AG09309 (cell line): ENCODE data around the gene IFT57.

Experiments
- DNase-seq: peaks from one replicate; pipeline ENCODE4 v3.0.0-alpha.2; 2010; ENCODE audit warnings: low read depth
- H3K4me3 ChIP-seq: 2 replicates; pipeline ENCODE4 v1.5.1; 2011; ENCODE audit warnings: mild to moderate bottlenecking, low read depth, low read length, moderate library complexity; ENCODE audit not compliant: control insufficient read depth
- TF ChIP-seq, protein P1 (sequence below): IDR thresholded peaks from 2 replicates; pipeline ENCODE4 v1.5.1; 2011; ENCODE audit warnings: mild to moderate bottlenecking, low read depth, low read length, inconsistent platforms; ENCODE audit not compliant: insufficient read depth, control insufficient read depth; ENCODE audit errors: missing control alignments

Gene IFT57

DNA sequence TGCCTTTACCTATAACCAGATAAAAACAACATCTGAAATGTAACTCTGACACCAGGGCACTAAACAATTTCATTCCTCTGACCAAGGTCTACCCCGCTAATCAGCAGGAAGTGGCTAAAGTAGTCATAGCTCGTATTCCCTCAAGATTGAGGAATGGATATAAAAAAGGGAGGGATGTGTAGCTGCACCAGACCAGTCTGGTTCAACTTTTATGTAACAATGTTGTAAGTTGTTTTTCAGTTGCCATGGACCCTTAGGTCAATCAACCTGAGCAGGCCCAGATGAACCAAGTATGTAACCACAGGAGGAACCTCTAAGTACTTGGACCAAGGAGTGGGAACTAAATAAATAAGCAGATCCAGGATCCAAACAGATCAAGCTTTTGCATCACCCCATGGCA, 28.4 kb upstream of the IFT57 start:
- TF ChIP-seq, protein P1, sequence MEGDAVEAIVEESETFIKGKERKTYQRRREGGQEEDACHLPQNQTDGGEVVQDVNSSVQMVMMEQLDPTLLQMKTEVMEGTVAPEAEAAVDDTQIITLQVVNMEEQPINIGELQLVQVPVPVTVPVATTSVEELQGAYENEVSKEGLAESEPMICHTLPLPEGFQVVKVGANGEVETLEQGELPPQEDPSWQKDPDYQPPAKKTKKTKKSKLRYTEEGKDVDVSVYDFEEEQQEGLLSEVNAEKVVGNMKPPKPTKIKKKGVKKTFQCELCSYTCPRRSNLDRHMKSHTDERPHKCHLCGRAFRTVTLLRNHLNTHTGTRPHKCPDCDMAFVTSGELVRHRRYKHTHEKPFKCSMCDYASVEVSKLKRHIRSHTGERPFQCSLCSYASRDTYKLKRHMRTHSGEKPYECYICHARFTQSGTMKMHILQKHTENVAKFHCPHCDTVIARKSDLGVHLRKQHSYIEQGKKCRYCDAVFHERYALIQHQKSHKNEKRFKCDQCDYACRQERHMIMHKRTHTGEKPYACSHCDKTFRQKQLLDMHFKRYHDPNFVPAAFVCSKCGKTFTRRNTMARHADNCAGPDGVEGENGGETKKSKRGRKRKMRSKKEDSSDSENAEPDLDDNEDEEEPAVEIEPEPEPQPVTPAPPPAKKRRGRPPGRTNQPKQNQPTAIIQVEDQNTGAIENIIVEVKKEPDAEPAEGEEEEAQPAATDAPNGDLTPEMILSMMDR = no peak
- no peak for DNase-seq
- H3K4me3 ChIP-seq = no peak overlapping the region

GRCh38 chr3:108243243-108243642, 21.0 kb upstream of the IFT57 start:
- TF ChIP-seq, protein P1 = no peak
- H3K4me3 ChIP-seq = no peak overlapping the region
- DNase-seq = no peak

DNA sequence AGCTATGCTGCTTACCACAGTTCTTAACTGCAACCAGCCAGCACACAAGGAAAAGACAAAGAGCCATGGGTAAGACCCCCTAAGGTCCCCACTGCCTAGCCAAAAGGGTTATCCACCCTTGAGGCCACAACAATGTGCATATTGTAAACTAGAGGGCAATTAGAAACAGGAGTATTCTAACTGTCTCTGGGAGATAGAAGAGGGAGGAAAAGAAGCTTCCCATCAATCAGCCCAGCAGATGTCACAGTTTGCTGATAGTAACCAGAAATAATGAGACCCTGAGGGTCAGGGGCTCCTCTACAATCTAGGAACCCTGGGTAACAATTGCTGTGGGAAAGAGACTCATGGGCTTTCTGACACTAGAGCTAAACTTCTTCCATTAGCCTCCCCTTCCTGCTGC, 20.6 kb upstream of the IFT57 start:
- TF ChIP-seq, protein P1 = no peak
- no peak for DNase-seq
- H3K4me3 ChIP-seq = no peak overlapping the region

- no peak for DNase-seq
- TF ChIP-seq, protein P1 = no peak
- no peak overlapping the region for H3K4me3 ChIP-seq
These were observed 19.5 kb upstream of the IFT57 start for GRCh38 chr3:108241721-108242120.

DNA sequence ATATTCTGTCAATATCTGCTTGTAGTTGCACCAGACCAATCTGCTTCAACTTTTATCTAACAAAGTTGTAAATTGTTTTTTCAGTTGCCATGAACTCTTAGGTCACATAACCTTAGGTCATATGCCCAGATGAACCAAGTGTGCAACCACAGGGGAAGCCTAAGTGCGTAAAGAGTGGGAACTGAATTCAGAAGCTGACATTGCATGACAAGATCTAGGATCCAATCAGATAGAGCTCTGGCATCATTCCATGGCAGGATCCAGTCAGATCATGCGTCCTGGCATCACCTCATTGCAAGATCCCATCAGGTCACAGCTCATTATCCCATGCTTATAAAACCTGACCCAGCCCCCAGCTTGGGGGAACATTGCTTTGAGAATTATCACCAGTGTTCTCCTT, 18.9 kb upstream of the IFT57 start:
- TF ChIP-seq, protein P1 = no peak
- DNase-seq = no peak
- no peak overlapping the region for H3K4me3 ChIP-seq

DNA sequence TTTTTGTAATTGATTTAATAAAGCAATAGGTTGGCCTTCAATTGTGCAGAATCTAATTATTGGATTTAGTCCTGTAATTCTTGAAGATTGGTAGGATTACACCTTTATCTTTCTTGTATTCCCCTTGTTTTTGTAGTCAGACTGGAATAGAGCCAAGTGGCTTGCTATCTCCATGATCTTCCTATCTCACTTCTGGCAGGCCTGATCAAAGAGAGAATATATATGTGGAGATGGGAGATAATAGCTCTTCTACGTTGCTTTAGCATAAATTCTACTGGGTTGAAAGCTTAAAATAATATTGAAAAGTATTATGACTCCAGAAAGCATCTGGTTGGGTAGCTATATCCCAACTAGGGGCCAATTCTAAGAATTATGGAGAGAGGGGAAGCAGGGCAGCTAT, 16.9 kb upstream of the IFT57 start:
- TF ChIP-seq, protein P1 = no peak
- H3K4me3 ChIP-seq = no peak overlapping the region
- no peak for DNase-seq

GRCh38 chr3:108235290-108235689, 13.1 kb upstream of the IFT57 start:
- no peak for DNase-seq
- TF ChIP-seq, protein P1 = no peak
- no peak overlapping the region for H3K4me3 ChIP-seq
